ENCODE measurements around the gene UBE2G2.

Gene UBE2G2

GRCh38 chr21:44755227-44755626 is 46.4 kb downstream of the UBE2G2 start:
- H3K27ac ChIP-seq, result no peak overlapping the region
- TF ChIP-seq CTCF (conservative IDR thresholded peaks at IDR 0.05), result peak; percentile 48
- no peak for TF ChIP-seq ZFX (IDR thresholded peaks at IDR 0.05)

- H3K27ac ChIP-seq, result peak overlapping the region; percentile 63
- TF ChIP-seq ZFX (IDR thresholded peaks at IDR 0.05) (no peak), CTCF (conservative IDR thresholded peaks at IDR 0.05) (no peak)
These were observed 48.3 kb downstream of the UBE2G2 start for GRCh38 chr21:44753357-44753756.

GRCh38 chr21:44752671-44753235 is 48.9 kb downstream of the UBE2G2 start:
- H3K27ac ChIP-seq, result peak overlapping the region; percentile 63
- TF ChIP-seq CTCF (conservative IDR thresholded peaks at IDR 0.05) (peak; percentile 54), ZFX (IDR thresholded peaks at IDR 0.05) (no peak)

- H3K27ac ChIP-seq, result peak overlapping the region; percentile 63
These were observed 49.6 kb downstream of the UBE2G2 start for GRCh38 chr21:44751799-44752636.

GRCh38 chr21:44751186-44751798 is 50.3 kb downstream of the UBE2G2 start:
- TF ChIP-seq CTCF (conservative IDR thresholded peaks at IDR 0.05), result no peak
- H3K27ac ChIP-seq, result no peak overlapping the region; the same call in 1 of the 2 replicates

More at GRCh38 chr21:44751799-44752636, 49.6 kb downstream of the UBE2G2 start:
- TF ChIP-seq ZFX (IDR thresholded peaks at IDR 0.05), result no peak
- no peak for TF ChIP-seq CTCF (conservative IDR thresholded peaks at IDR 0.05)

- no peak for TF ChIP-seq ZFX (IDR thresholded peaks at IDR 0.05)
- TF ChIP-seq CTCF (conservative IDR thresholded peaks at IDR 0.05), result no peak
These were observed 51.0 kb downstream of the UBE2G2 start for GRCh38 chr21:44750675-44751025.

More at GRCh38 chr21:44750675-44751025, 51.0 kb downstream of the UBE2G2 start:
- no peak overlapping the region for H3K27ac ChIP-seq
